ENCODE measurements around the gene MED12L.

DNA sequence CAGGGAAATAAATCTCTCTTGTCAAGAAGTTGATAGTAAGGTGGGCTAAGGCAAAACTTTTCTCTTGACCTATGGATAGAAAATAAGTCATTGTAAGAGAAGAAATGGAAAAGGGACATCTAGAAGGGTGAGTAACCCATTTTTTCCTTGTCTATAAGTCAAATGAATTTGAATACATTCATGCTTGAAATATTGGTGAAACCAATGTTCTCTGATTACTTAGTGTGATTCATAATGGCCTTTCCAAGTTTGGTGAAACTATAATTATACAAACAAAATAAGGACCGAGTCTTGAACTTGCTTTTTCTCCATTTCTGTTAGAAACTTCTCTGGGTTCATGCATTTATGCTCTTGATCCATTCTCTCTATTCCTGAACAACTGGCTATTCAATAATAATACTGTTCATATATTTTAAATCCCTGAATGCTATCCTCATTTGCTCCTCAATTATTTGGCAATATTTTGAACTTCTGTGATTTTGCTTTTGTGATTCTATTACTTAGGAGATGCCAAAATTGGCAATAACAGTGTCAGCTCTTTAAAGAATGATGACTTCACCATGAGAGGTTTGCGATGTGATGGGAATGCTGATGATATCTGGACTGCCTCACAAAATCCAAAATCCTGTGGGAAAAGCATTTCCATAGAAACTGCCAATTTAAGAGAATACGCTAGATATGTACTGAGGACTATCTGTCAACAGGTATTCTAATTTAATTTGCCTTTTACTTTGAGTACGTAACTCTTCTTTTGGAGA is 286.8 kb downstream of the MED12L start:
- TF ChIP-seq, protein P1, sequence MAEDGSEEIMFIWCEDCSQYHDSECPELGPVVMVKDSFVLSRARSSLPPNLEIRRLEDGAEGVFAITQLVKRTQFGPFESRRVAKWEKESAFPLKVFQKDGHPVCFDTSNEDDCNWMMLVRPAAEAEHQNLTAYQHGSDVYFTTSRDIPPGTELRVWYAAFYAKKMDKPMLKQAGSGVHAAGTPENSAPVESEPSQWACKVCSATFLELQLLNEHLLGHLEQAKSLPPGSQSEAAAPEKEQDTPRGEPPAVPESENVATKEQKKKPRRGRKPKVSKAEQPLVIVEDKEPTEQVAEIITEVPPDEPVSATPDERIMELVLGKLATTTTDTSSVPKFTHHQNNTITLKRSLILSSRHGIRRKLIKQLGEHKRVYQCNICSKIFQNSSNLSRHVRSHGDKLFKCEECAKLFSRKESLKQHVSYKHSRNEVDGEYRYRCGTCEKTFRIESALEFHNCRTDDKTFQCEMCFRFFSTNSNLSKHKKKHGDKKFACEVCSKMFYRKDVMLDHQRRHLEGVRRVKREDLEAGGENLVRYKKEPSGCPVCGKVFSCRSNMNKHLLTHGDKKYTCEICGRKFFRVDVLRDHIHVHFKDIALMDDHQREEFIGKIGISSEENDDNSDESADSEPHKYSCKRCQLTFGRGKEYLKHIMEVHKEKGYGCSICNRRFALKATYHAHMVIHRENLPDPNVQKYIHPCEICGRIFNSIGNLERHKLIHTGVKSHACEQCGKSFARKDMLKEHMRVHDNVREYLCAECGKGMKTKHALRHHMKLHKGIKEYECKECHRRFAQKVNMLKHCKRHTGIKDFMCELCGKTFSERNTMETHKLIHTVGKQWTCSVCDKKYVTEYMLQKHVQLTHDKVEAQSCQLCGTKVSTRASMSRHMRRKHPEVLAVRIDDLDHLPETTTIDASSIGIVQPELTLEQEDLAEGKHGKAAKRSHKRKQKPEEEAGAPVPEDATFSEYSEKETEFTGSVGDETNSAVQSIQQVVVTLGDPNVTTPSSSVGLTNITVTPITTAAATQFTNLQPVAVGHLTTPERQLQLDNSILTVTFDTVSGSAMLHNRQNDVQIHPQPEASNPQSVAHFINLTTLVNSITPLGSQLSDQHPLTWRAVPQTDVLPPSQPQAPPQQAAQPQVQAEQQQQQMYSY (CRISPR knock-in tag; IDR thresholded peaks at IDR 0.05), result no peak
- TF ChIP-seq NRF1 (conservative IDR thresholded peaks at IDR 0.05; ENCODE audit: low read depth, low read length), result no peak
- TF ChIP-seq, protein P2, sequence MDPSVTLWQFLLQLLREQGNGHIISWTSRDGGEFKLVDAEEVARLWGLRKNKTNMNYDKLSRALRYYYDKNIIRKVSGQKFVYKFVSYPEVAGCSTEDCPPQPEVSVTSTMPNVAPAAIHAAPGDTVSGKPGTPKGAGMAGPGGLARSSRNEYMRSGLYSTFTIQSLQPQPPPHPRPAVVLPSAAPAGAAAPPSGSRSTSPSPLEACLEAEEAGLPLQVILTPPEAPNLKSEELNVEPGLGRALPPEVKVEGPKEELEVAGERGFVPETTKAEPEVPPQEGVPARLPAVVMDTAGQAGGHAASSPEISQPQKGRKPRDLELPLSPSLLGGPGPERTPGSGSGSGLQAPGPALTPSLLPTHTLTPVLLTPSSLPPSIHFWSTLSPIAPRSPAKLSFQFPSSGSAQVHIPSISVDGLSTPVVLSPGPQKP (IDR thresholded peaks at IDR 0.05; ENCODE audit: low read depth, low read length), result no peak
- TF ChIP-seq SIX5 (IDR thresholded peaks at IDR 0.05; ENCODE audit: low read depth, low read length, severe bottlenecking), result no peak
- TF ChIP-seq ZNF24 (IDR thresholded peaks at IDR 0.05), result no peak
- no peak for TF ChIP-seq SREBF2 (IDR thresholded peaks at IDR 0.05; ENCODE audit: low read length)
- TF ChIP-seq SUZ12 (IDR thresholded peaks at IDR 0.05; ENCODE audit: unreplicated experiment), result no peak
- no peak for TF ChIP-seq ZNF384 (IDR thresholded peaks at IDR 0.05; ENCODE audit: borderline replicate concordance, low read depth, low read length)
- TF ChIP-seq HDAC2 (IDR thresholded peaks at IDR 0.05), result no peak
- TF ChIP-seq, protein P3, sequence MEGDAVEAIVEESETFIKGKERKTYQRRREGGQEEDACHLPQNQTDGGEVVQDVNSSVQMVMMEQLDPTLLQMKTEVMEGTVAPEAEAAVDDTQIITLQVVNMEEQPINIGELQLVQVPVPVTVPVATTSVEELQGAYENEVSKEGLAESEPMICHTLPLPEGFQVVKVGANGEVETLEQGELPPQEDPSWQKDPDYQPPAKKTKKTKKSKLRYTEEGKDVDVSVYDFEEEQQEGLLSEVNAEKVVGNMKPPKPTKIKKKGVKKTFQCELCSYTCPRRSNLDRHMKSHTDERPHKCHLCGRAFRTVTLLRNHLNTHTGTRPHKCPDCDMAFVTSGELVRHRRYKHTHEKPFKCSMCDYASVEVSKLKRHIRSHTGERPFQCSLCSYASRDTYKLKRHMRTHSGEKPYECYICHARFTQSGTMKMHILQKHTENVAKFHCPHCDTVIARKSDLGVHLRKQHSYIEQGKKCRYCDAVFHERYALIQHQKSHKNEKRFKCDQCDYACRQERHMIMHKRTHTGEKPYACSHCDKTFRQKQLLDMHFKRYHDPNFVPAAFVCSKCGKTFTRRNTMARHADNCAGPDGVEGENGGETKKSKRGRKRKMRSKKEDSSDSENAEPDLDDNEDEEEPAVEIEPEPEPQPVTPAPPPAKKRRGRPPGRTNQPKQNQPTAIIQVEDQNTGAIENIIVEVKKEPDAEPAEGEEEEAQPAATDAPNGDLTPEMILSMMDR (IDR thresholded peaks at IDR 0.05 in 2 of 3, conservative IDR thresholded peaks at IDR 0.05 in 1 of 3; ENCODE audit: control insufficient read depth in 2 of 3, extremely low read depth in 1 of 3, insufficient read depth in 1 of 3, low read depth in 3 of 3, low read length in 3 of 3), result no peak

Measured in GM12878 (cell line).